ENCODE measurements around the gene KRT9. TPM values are rescaled to one million over a fixed set of nuclear protein-coding genes. Genes with fewer than 3 reads are reported as not detected.

The KRT9 gene
- total and polyA plus RNA-seq, 9 of the 15 experiments (the other 6 are each of a cell fraction or from before 2014, with no cell fraction given): 0.03 TPM; not detected in 8

- H4K20me1 ChIP-seq (replicated peaks; ENCODE audit: control insufficient read depth, insufficient read depth, low read length): no peaks in the 10 kb centered on the region
- CTCF ChIA-PET (ENCODE audit: low intra/inter-chr PET ratio): no interaction called here
- TF ChIP-seq USF2 (CRISPR knock-in tag; IDR thresholded peaks at IDR 0.05) (no peak), BMI1 (IDR thresholded peaks at IDR 0.05; ENCODE audit: low read length) (no peak), ZNF140 (CRISPR knock-in tag; IDR thresholded peaks at IDR 0.05) (no peak), MEIS2 (IDR thresholded peaks at IDR 0.05; ENCODE audit: partially characterized antibody) (peak; percentile 7), RUNX1 (IDR thresholded peaks at IDR 0.05; ENCODE audit: low read depth) (no peak), NCOR1 (IDR thresholded peaks at IDR 0.05) (no peak), PKNOX1 (IDR thresholded peaks at IDR 0.05) (peak; percentile 39; the same call in 1 of the 2 replicates)
- H3K79me2 ChIP-seq (ENCODE audit: control insufficient read depth, insufficient read depth, low read length): no peaks in the 10 kb centered on the region
- no peak for DNase-seq (ENCODE audit: extremely low read depth in 1 of 4, low spot score in 3 of 4)
- 89% methylated on average over 5 of the region's 5 CpGs for WGBS (ENCODE audit: insufficient coverage, low coverage, missing lambda C conversion rate)
- H3K36me3 ChIP-seq (ENCODE audit: control insufficient read depth, insufficient read depth, low read length): no peaks in the 10 kb centered on the region
- no peak overlapping the region; a peak in 1 of 4 replicates for H3K9ac ChIP-seq (ENCODE audit: insufficient read depth in 1 of 2, low read depth in 2 of 2, low read length in 2 of 2)
- no TSS peak for BruUV-seq (replicated peaks)
- POLR2A ChIA-PET: interaction anchor here (0.6 to 1.2 kb wide), 5 partner anchors 8 to 174 kb away, joined by 3 to 5 read pairs (median 3); no protein-coding TSS in a partner anchor
- H3K27me3 ChIP-seq (ENCODE audit: control insufficient read depth in 2 of 2, insufficient read depth in 2 of 2, low read length in 2 of 2): no peaks in the 10 kb centered on the region
- intact Hi-C loops (cut with micrococcal nuclease): no loop called here
- no peak overlapping the region for H3K4me3 ChIP-seq
- in situ Hi-C loops (cut with MboI): loop anchor here (5.0 kb wide), 3 partner anchors 58 to 743 kb away; partner anchors contain the start of gene KRT36
- H3K27ac ChIP-seq (ENCODE audit: extremely low read depth, low read depth, low read length): no peak overlapping the region
- H3K4me1 ChIP-seq (replicated peaks in 1 of 2; ENCODE audit: control insufficient read depth in 2 of 2, insufficient read depth in 2 of 2, low read length in 2 of 2): peaks cover 38 to 40% of the 10 kb centered on the region in 2 experiments
- no peak for ATAC-seq
- no peaks in the 10 kb centered on the region for H3K9me3 ChIP-seq (replicated peaks; ENCODE audit: control insufficient read depth, insufficient read depth, low read depth, low read length)
- FAIRE-seq: no peak
- no peak overlapping the region for H3K4me2 ChIP-seq (ENCODE audit: insufficient read depth, low read length)
- H3K9me1 ChIP-seq (ENCODE audit: control insufficient read depth, insufficient read depth, low read length): no peaks in the 10 kb centered on the region
- H2AFZ ChIP-seq (ENCODE audit: low read depth, low read length): peak overlapping the region; percentile 80
Measured at GRCh38 chr17:41544935-41545334, 26.9 kb downstream of the KRT9 start.
